NOMO-1 (cell line): Measurements from ENCODE around the gene DNMBP.

Source experiments
- DNase-seq, 2 experiments: peaks; one replicate each; lab custom pipeline; 2025; ENCODE audit not compliant: unreplicated experiment in 2 of 2; lab: John Stamatoyannopoulos, UW

The DNMBP gene

GRCh38 chr10:100009793-100010676, at the start of gene DNMBP:
DNMBP (minus strand) TSS chr10:100009947; CDS start chr10:99972124, 37,823 bp downstream.
- peak; percentile 68 to 86 for DNase-seq

GRCh38 chr10:100057948-100058347, 48.2 kb upstream of the DNMBP start:
- DNase-seq: no peak

GRCh38 chr10:100053686-100054460, 44.1 kb upstream of the DNMBP start:
- no peak for DNase-seq

GRCh38 chr10:100046021-100046486, 36.3 kb upstream of the DNMBP start:
- peak; percentile 52 to 62 for DNase-seq

GRCh38 chr10:100045592-100045991, 35.8 kb upstream of the DNMBP start:
- no peak for DNase-seq

- DNase-seq: no peak
These were observed 34.0 kb upstream of the DNMBP start for GRCh38 chr10:100043796-100044195.

GRCh38 chr10:100043344-100043743, 33.6 kb upstream of the DNMBP start:
- DNase-seq: no peak

GRCh38 chr10:100041306-100042002, 31.7 kb upstream of the DNMBP start:
- no peak for DNase-seq

GRCh38 chr10:100038561-100039071, 28.9 kb upstream of the DNMBP start:
- DNase-seq: no peak

- DNase-seq: no peak
These were observed 28.1 kb upstream of the DNMBP start for GRCh38 chr10:100037758-100038315.

GRCh38 chr10:100036850-100037249, 27.1 kb upstream of the DNMBP start:
- no peak for DNase-seq

GRCh38 chr10:100033766-100034418, 24.1 kb upstream of the DNMBP start:
- DNase-seq: no peak

GRCh38 chr10:100027416-100027815, 17.7 kb upstream of the DNMBP start:
- DNase-seq: no peak

GRCh38 chr10:100025576-100025975, 15.8 kb upstream of the DNMBP start:
- no peak for DNase-seq

GRCh38 chr10:100024748-100025147, 15.0 kb upstream of the DNMBP start:
- DNase-seq: no peak

GRCh38 chr10:100022403-100022802, 12.7 kb upstream of the DNMBP start:
- DNase-seq: no peak

- DNase-seq: no peak
These were observed 11.6 kb upstream of the DNMBP start for GRCh38 chr10:100021322-100021721.

- DNase-seq: no peak
These were observed 11.1 kb upstream of the DNMBP start for GRCh38 chr10:100020886-100021253.

- DNase-seq: no peak
These were observed 10.6 kb upstream of the DNMBP start for GRCh38 chr10:100020142-100020885.
